K562 (cell line): Measurements from ENCODE around the gene SCARF1.

ENCODE experiments used
- ETV6 ChIP-seq, 3 experiments: fragments of 150-350 bp in 1 of 3; sonication (generic) in 1 of 3; formaldehyde crosslinking in 1 of 3; IDR thresholded peaks; 2 replicates each; pipeline versions ENCODE4 v1.6.1 to v1.8.0; 2014 to 2022; ENCODE audit warnings: borderline replicate concordance in 2 of 3, low read depth in 2 of 3, antibody characterized with exemption in 1 of 3, low read length in 1 of 3, mild to moderate bottlenecking in 1 of 3, missing genetic modification reagents in 1 of 3
- TCF7L2 ChIP-seq: fragments of 150-350 bp; IDR thresholded peaks from 2 replicates; pipeline ENCODE4 v1.6.1; 2016; ENCODE audit warnings: low read depth, mild to moderate bottlenecking, low read length, moderate library complexity
- ZNF239 ChIP-seq: fragments of 250-450 bp; sonication (Bioruptor Pico); IDR thresholded peaks from 2 replicates; pipeline ENCODE4 v1.4.0; 2020; ENCODE audit warnings: mild to moderate bottlenecking

DNA sequence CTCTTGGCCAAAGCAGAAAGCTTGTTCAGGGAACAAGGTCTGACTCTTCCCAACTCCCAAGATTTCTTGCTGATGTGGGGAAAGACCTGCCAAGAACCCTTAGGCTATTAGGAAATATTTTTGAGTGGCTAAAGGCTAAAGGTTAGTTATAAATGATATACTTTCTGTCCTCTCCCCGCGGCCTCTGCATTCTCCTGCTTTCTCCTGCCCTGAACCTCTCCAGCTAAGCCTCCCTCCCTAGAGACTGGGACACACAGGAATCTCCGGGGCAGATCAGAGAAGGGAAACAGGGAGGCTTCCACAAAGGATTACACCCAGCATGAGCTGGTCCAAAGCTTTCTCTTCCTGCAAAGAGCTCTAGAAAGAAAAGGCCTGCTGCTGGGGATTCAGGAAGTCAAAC is 19.2 kb downstream of the SCARF1 start:
- TF ChIP-seq ZNF239 (CRISPR knock-in tag) (no peak), ETV6 (IDR thresholded peaks at IDR 0.05; ENCODE audit: borderline replicate concordance in 1 of 2, low read depth in 2 of 2, low read length in 1 of 2) (no peak), ETV6 (CRISPR knock-in tag; IDR thresholded peaks at IDR 0.05; ENCODE audit: borderline replicate concordance) (no peak), TCF7L2 (no peak)
